ENCODE results near the gene CSMD2.

DNA sequence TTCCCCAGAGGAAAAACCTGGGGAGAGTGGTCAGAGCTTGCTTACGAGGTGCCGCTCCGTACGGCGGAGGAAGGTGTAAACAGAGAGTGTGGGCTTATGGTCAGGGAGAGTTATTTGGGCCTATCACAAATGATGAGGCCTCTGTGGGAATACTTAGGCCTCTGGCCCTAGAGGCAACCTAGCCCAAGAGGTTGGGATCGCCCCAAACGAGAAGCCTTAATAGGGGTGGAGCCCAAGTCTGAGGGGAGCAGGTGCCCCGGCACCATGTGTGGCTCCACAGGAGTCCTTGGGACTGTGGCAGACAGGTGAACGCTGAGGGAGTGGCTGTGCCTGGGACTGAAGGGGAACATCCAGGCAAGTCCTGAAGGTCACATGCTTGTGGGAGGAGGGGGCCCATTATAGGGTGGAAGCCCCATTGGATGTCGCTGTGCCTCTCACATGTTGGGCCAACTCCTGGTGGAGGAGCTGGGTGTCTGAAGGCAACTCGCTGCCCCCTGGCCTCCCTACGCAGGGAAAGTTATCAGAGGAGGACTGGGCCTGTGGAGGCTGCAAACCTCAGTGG is 557.5 kb downstream of the CSMD2 start:
- TF ChIP-seq, protein P1, sequence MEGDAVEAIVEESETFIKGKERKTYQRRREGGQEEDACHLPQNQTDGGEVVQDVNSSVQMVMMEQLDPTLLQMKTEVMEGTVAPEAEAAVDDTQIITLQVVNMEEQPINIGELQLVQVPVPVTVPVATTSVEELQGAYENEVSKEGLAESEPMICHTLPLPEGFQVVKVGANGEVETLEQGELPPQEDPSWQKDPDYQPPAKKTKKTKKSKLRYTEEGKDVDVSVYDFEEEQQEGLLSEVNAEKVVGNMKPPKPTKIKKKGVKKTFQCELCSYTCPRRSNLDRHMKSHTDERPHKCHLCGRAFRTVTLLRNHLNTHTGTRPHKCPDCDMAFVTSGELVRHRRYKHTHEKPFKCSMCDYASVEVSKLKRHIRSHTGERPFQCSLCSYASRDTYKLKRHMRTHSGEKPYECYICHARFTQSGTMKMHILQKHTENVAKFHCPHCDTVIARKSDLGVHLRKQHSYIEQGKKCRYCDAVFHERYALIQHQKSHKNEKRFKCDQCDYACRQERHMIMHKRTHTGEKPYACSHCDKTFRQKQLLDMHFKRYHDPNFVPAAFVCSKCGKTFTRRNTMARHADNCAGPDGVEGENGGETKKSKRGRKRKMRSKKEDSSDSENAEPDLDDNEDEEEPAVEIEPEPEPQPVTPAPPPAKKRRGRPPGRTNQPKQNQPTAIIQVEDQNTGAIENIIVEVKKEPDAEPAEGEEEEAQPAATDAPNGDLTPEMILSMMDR (conservative IDR thresholded peaks at IDR 0.05; ENCODE audit: low read depth, low read length), result no peak
- TF ChIP-seq EZH2 (IDR thresholded peaks at IDR 0.05; ENCODE audit: borderline replicate concordance, low read depth, low read length, poor library complexity, severe bottlenecking), result no peak
